Activated B cell treated with CpG ODN at 0.5 μM for 24 hours (primary cell): Measurements from ENCODE around the gene SUPT4H1. TPM values are rescaled to one million over a fixed set of nuclear protein-coding genes. Genes with fewer than 3 reads are reported as not detected.

ENCODE experiments used
- ATAC-seq: fragments of 200-7000 bp; cut with Tn5 transposase; one replicate; pipeline ENCODE4 v1.10.0; 2021; ENCODE audit warnings: low read depth, mild to moderate bottlenecking, moderate library complexity
- CTCF ChIA-PET: fragments of 350-600 bp; sonication (Branson Sonifier 250); formaldehyde crosslinking; loops from one replicate; lab custom pipeline; 2021; ENCODE audit warnings: antibody characterized with exemption; lab: Charles Lee
- POLR2A ChIA-PET: fragments of 350-600 bp; sonication (Branson Sonifier 250); formaldehyde crosslinking; loops from one replicate; lab custom pipeline; 2021; ENCODE audit warnings: antibody characterized with exemption; lab: Charles Lee
- DNase-seq: peaks from one replicate; pipeline ENCODE4 v3.0.0; 2022
- H3K27ac Mint-ChIP-seq: one replicate; pipeline ENCODE4 v1.8.0; 2020; ENCODE audit warnings: mixed read lengths
- H3K27me3 Mint-ChIP-seq: one replicate; pipeline ENCODE4 v1.8.0; 2021; ENCODE audit warnings: mixed read lengths
- H3K36me3 Mint-ChIP-seq: one replicate; pipeline ENCODE4 v1.8.0; 2021; ENCODE audit warnings: low read depth, mixed read lengths
- H3K4me1 Mint-ChIP-seq: one replicate; pipeline ENCODE4 v1.8.0; 2021; ENCODE audit warnings: mixed read lengths
- H3K4me3 Mint-ChIP-seq: one replicate; pipeline ENCODE4 v1.8.0; 2020; ENCODE audit warnings: mild to moderate bottlenecking, mixed read lengths
- H3K9me3 Mint-ChIP-seq: one replicate; pipeline ENCODE4 v1.8.0; 2020; ENCODE audit warnings: mixed read lengths
- intact Hi-C: fragments of 100-400 bp; cut with micrococcal nuclease; formaldehyde crosslinking; loops from one replicate; pipeline ENCODE4 v1.15.1; 2024
- total RNA-seq: library from RNA; stranded (reverse); gene quantifications from 2 replicates; pipeline ENCODE4 v1.2.3, GENCODE V29; 2022
- TF ChIP-seq, protein P1 (sequence below): fragments of 200-600 bp; IDR thresholded peaks from one replicate; pipeline ENCODE4 v1.8.0; 2022; ENCODE audit warnings: antibody characterized with exemption, mild to moderate bottlenecking

SUPT4H1 gene
- total RNA-seq, 1 donor from 2014 or later = 90.2 TPM

DNA sequence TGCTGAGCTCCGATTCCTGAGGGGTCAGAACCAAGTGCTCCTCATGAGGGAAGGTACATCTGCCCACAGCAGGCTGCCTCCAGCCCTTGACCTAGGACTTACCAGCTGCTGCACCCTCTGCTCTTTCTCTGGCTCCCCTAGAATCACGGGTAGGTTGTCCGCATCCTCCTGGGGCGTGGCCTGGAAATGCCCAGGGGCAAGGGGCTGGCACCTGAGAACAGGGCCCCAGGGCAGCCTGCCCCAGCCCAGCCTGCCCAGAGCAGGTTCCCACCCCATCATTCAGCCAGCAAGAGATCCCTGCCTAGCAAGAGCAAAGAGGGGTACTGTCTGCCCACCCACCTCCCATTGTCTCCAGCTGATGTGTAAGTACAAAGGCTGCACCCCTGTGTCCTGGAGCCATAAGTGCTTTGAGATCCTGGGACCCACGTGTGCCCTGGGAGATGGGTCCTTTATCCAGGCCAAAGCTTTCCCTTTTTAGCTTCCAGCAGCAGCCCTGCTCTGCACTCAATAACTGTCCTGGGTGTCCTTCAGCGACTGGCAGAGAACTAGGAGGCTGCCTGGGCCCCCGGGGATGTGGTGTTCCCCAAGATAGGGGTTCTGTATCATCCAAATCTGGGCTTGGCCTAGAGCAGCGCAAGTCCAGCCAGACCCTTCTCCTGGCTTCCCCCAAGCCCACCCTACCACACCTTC is 28.5 kb downstream of the SUPT4H1 start:
- intact Hi-C loops = no loop called here
- DNase-seq = no peak
- ChIA-PET POLR2A (interaction anchor here (0.6 to 27.9 kb wide), 5 partner anchors 16 to 308 kb away, joined by 3 to 3007 read pairs (median 12); partner anchors contain the start of genes RNF43 and SUPT4H1), CTCF (interaction anchor here (1.6 to 3.7 kb wide), 3 partner anchors 21 to 93 kb away, joined by 5 to 16 read pairs (median 16); partner anchors contain the start of genes RNF43 and SUPT4H1)
- H3K27me3 Mint-ChIP-seq = peaks cover 2% of the 10 kb centered on the region
- peaks cover 4% of the 10 kb centered on the region for H3K36me3 Mint-ChIP-seq
- H3K4me1 Mint-ChIP-seq = peaks cover 42% of the 10 kb centered on the region
- TF ChIP-seq, protein P1, sequence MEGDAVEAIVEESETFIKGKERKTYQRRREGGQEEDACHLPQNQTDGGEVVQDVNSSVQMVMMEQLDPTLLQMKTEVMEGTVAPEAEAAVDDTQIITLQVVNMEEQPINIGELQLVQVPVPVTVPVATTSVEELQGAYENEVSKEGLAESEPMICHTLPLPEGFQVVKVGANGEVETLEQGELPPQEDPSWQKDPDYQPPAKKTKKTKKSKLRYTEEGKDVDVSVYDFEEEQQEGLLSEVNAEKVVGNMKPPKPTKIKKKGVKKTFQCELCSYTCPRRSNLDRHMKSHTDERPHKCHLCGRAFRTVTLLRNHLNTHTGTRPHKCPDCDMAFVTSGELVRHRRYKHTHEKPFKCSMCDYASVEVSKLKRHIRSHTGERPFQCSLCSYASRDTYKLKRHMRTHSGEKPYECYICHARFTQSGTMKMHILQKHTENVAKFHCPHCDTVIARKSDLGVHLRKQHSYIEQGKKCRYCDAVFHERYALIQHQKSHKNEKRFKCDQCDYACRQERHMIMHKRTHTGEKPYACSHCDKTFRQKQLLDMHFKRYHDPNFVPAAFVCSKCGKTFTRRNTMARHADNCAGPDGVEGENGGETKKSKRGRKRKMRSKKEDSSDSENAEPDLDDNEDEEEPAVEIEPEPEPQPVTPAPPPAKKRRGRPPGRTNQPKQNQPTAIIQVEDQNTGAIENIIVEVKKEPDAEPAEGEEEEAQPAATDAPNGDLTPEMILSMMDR = no peak
- H3K9me3 Mint-ChIP-seq = no peaks in the 10 kb centered on the region
- no peak for ATAC-seq
- peak overlapping the region; percentile 28 for H3K4me3 Mint-ChIP-seq
- no peak overlapping the region for H3K27ac Mint-ChIP-seq

DNA sequence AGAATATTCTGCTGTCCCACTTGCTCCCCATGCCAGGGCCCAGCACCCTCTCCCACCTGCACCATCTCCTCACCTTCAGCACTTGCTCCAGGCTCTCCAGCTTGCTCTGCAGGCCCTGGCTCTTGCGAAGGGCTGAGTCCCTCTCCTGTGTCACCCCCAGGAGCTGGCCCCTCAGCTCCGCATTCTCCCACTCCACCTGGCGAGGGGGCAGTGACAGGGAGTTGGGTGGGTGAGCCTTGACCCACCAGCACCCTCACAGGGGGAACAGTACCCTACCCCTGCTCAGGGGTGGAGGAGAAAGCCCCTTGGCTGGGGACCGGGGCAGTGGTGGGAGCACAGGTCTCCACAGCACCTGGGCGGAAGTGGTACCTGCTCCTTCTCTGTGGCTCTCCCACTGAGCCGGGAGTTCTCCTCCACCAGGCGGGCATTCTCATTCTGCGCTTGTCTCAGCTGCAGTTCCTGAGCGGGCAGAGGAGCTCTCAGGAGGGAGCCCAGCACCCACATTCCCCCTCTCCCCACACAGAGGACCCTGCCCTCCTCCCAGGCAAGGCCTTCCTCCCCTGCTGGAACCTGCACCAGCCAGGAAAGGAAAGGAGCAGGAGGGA is 29.3 kb downstream of the SUPT4H1 start:
- H3K4me1 Mint-ChIP-seq = peaks cover 40% of the 10 kb centered on the region
- peak overlapping the region; percentile 64 for H3K27ac Mint-ChIP-seq
- no peak for DNase-seq
- H3K9me3 Mint-ChIP-seq = no peaks in the 10 kb centered on the region
- intact Hi-C loops = no loop called here
- TF ChIP-seq, protein P1 = no peak
- ATAC-seq = no peak
- POLR2A ChIA-PET = interaction anchor here (0.6 to 27.9 kb wide), 6 partner anchors 17 to 309 kb away, joined by 3 to 3007 read pairs (median 8); partner anchors contain the start of genes RNF43 and SUPT4H1
- no peaks in the 10 kb centered on the region for H3K36me3 Mint-ChIP-seq
- no peak overlapping the region for H3K4me3 Mint-ChIP-seq
- peaks cover 2% of the 10 kb centered on the region for H3K27me3 Mint-ChIP-seq
- CTCF ChIA-PET = interaction anchor here (1.6 to 3.7 kb wide), 3 partner anchors 22 to 94 kb away, joined by 5 to 16 read pairs (median 16); partner anchors contain the start of genes RNF43 and SUPT4H1

DNA sequence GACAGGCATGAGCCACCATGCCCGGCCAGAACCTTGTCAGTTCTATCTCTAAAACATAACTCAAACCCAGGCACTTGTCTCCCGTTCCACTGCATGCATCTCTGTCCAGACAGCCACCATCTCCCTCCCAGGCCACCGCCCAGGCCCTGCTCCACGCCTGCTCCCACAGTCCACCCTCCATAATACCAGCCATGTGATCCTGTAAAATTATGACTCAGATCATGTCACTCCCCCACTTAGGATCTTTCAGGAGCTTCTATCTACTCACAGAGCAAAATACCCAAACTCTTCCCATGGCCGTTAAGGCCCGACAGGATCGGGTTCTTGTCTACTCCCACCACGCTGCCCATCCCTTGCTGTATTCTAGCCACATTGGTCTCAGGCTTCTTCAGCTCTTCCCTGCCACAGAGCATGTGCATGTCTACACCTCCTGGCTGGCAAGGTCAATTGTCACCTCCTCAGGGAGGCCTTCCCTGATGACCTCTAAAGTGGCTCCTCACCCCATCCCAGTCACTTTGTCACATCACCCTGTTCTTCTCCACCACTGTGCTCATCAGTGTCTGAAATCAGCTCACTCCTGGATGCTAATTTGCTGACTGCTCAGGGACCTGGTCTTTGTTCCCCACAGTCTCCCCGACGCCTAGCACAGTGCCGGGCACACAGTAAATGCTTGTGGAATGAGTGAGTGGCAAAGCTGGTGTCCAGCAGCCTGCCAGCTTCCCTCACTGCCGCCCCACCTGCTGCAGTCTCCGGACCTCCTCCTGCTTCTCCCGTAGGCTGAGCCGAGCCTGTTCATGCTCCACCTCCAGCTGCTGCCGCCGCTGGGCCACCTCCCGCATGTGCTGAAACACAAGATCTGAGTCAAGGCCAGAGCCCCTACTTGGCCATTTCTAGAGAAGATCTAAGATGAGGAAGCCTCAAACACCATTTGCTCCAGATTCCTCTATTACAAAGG is 30.2 kb downstream of the SUPT4H1 start:
- TF ChIP-seq, protein P1 = no peak
- H3K27me3 Mint-ChIP-seq = peaks cover 2% of the 10 kb centered on the region
- H3K36me3 Mint-ChIP-seq = no peaks in the 10 kb centered on the region
- H3K4me1 Mint-ChIP-seq = peaks cover 40% of the 10 kb centered on the region
- no peak for DNase-seq
- ATAC-seq = no peak
- ChIA-PET CTCF (interaction anchor here (0.6 to 3.7 kb wide), 4 partner anchors 23 to 95 kb away, joined by 3 to 16 read pairs (median 10); partner anchors contain the start of genes RNF43 and SUPT4H1), POLR2A (interaction anchor here (1.0 to 27.9 kb wide), 6 partner anchors 17 to 197 kb away, joined by 3 to 3007 read pairs (median 8); partner anchors contain the start of genes RNF43 and SUPT4H1)
- H3K27ac Mint-ChIP-seq = peak overlapping the region; percentile 64
- intact Hi-C loops = no loop called here
- no peak overlapping the region for H3K4me3 Mint-ChIP-seq
- H3K9me3 Mint-ChIP-seq = no peaks in the 10 kb centered on the region

DNA sequence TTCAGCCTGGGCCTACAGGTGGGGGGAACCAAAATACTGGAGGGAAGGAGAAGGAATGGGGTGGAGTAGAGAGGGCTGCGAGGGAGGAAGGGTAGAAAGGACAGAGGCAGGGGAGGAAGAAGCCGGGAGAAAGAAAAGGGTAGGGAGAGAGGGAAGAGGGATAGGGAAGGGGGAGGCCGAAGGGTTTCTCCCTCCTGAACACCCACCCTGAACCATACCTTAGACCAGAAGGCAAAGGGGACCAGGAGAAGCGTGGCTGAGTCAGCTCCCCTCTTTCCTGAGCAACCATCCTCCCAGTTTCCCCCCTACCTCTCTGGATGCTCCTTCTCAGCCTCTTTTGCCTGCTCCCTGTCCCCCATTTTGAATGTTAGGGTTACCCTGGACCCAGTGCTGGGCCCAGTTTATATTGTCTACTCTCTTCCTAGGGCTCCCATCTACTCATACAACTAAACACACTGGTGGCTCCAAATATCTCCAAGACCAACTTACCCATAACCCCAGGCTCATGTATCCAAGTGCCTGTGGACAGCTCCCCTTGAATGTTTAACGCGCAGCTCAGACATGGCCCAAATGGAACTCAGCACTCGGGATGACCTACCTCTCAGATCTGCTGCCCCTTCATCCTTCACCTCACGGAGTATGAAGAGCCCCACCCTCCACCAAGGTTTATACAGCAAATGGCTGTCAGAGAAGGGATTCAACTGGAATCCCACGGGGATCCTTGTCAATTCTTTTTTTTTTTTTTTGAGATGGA is 31.3 kb downstream of the SUPT4H1 start:
- DNase-seq = peak; percentile 7
- TF ChIP-seq, protein P1 = no peak
- ATAC-seq = no peak
- Mint-ChIP-seq H3K9me3 (no peaks in the 10 kb centered on the region), H3K27ac (no peak overlapping the region), H3K36me3 (no peaks in the 10 kb centered on the region), H3K4me1 (peaks cover 32% of the 10 kb centered on the region), H3K27me3 (peaks cover 2% of the 10 kb centered on the region), H3K4me3 (no peak overlapping the region)
- intact Hi-C loops = no loop called here
- ChIA-PET POLR2A (interaction anchor here (1.0 to 27.9 kb wide), 4 partner anchors 18 to 127 kb away, joined by 3 to 3007 read pairs (median 114); partner anchors contain the start of genes RNF43 and SUPT4H1), CTCF (no interaction called here)
